Keratinocyte (primary cell): ENCODE results near the gene TBC1D8. TPM values are rescaled to one million over a fixed set of nuclear protein-coding genes. Genes with fewer than 3 reads are reported as not detected.

Experiments
- DNase-seq: peaks from one replicate; pipeline ENCODE4 v3.0.0-alpha.2; 2011; ENCODE audit warnings: low read depth, missing footprints, low spot score
- FAIRE-seq: peaks from 2 replicates; lab custom pipeline; 2011; peaks lifted over from hg19 to GRCh38; lab: Jason Lieb, UNC
- H2AFZ ChIP-seq: 2 replicates; pipeline ENCODE4 v1.6.0; 2012; ENCODE audit warnings: low read length, control low read depth, inconsistent platforms; ENCODE audit not compliant: control insufficient read depth
- H3K27ac ChIP-seq: 2 replicates; pipeline ENCODE4 v1.5.1; 2011; ENCODE audit warnings: low read length; ENCODE audit not compliant: control insufficient read depth, insufficient read depth
- H3K27me3 ChIP-seq: 3 replicates; pipeline ENCODE4 v1.6.0; 2011; ENCODE audit warnings: low read length; ENCODE audit not compliant: control insufficient read depth, insufficient read depth; ENCODE audit errors: extremely low read depth
- H3K36me3 ChIP-seq, 2 experiments: 2 replicates in 1 of 2; 3 replicates in 1 of 2; pipeline ENCODE4 v1.5.1; 2011; ENCODE audit warnings: low read length in 2 of 2, mild to moderate bottlenecking in 1 of 2; ENCODE audit not compliant: control insufficient read depth in 2 of 2, insufficient read depth in 2 of 2; ENCODE audit errors: extremely low read depth in 1 of 2
- H3K4me1 ChIP-seq: 3 replicates; pipeline ENCODE4 v1.5.1; 2011; ENCODE audit warnings: low read length; ENCODE audit not compliant: control insufficient read depth, insufficient read depth; ENCODE audit errors: extremely low read depth
- H3K4me2 ChIP-seq: 3 replicates; pipeline ENCODE4 v1.6.0; 2011; ENCODE audit warnings: low read depth, low read length; ENCODE audit not compliant: control insufficient read depth, insufficient read depth; ENCODE audit errors: extremely low read depth
- H3K4me3 ChIP-seq, 3 experiments: fragments of 200-600 bp in 1 of 3; sonication (generic) in 1 of 3; 2 replicates in 2 of 3; 3 replicates in 1 of 3; pipeline ENCODE4 v1.5.1; 2011 to 2016; ENCODE audit warnings: low read length in 3 of 3, mild to moderate bottlenecking in 3 of 3, control low read depth in 2 of 3, inconsistent platforms in 1 of 3, low read depth in 1 of 3, mixed read lengths in 1 of 3, mixed run types in 1 of 3, moderate library complexity in 1 of 3; ENCODE audit not compliant: control insufficient read depth in 2 of 3, insufficient read depth in 2 of 3; ENCODE audit errors: extremely low read depth in 1 of 3
- H3K79me2 ChIP-seq: 2 replicates; pipeline ENCODE4 v1.6.0; 2012; ENCODE audit warnings: low read length; ENCODE audit not compliant: control insufficient read depth, insufficient read depth
- H3K9ac ChIP-seq: 3 replicates; pipeline ENCODE4 v1.6.0; 2011; ENCODE audit warnings: low read length; ENCODE audit not compliant: control insufficient read depth, insufficient read depth; ENCODE audit errors: extremely low read depth
- H3K9me1 ChIP-seq: 3 replicates; pipeline ENCODE4 v1.6.0; 2011; ENCODE audit warnings: low read length; ENCODE audit not compliant: control insufficient read depth, insufficient read depth; ENCODE audit errors: extremely low read depth
- H3K9me3 ChIP-seq: 2 replicates; pipeline ENCODE4 v1.5.1; 2012; ENCODE audit warnings: low read depth, low read length; ENCODE audit not compliant: control insufficient read depth
- H4K20me1 ChIP-seq: 3 replicates; pipeline ENCODE4 v1.6.0; 2011; ENCODE audit warnings: low read length; ENCODE audit not compliant: control insufficient read depth, insufficient read depth; ENCODE audit errors: extremely low read depth
- EZH2 ChIP-seq: IDR thresholded peaks from one replicate; pipeline ENCODE4 v1.6.1; 2012; ENCODE audit warnings: inconsistent platforms, mild to moderate bottlenecking, low read length, moderate library complexity
- dilution Hi-C: fragments of 300-500 bp; cut with MboI; formaldehyde crosslinking; loops from one replicate; pipeline ENCODE4 v1.7.0; 2020; ENCODE audit warnings: low sequenced_read_pairs; ENCODE audit not compliant: extremely low pct_ligation_motif_present
- polyA plus RNA-seq, 5 experiments: library from polyadenylated mRNA; depleted of rRNA in 3 of 5; stranded (reverse) in 3 of 5; stranded (forward) in 1 of 5; unstranded in 1 of 5; fragments of >200 nt; gene quantifications; 1 replicate in 1 of 5; 2 replicates in 3 of 5; 3 replicates in 1 of 5; pipeline versions ENCODE4 v1.2.1 to v1.2.3, GENCODE V29; 2011 to 2012; ENCODE audit warnings: missing spikeins in 2 of 5, low read depth in 1 of 5, low replicate concordance in 1 of 5
- TF ChIP-seq, protein P1 (sequence below), 3 experiments: IDR thresholded peaks in 1 of 3; conservative IDR thresholded peaks in 1 of 3; optimal IDR thresholded peaks in 1 of 3; 2 replicates in 2 of 3; 3 replicates in 1 of 3; pipeline versions ENCODE3 to v1.5.1; 2011; ENCODE audit warnings: low read length in 3 of 3, mild to moderate bottlenecking in 3 of 3, moderate library complexity in 2 of 3, control low read depth in 1 of 3, inconsistent platforms in 1 of 3; ENCODE audit not compliant: insufficient read depth in 2 of 3; ENCODE audit errors: extremely low read depth in 1 of 3

Gene TBC1D8
- polyA plus RNA-seq, 1 donor (not counting 4 experiments of a cell fraction or from before 2014, with no cell fraction given), result 13.8 TPM

DNA sequence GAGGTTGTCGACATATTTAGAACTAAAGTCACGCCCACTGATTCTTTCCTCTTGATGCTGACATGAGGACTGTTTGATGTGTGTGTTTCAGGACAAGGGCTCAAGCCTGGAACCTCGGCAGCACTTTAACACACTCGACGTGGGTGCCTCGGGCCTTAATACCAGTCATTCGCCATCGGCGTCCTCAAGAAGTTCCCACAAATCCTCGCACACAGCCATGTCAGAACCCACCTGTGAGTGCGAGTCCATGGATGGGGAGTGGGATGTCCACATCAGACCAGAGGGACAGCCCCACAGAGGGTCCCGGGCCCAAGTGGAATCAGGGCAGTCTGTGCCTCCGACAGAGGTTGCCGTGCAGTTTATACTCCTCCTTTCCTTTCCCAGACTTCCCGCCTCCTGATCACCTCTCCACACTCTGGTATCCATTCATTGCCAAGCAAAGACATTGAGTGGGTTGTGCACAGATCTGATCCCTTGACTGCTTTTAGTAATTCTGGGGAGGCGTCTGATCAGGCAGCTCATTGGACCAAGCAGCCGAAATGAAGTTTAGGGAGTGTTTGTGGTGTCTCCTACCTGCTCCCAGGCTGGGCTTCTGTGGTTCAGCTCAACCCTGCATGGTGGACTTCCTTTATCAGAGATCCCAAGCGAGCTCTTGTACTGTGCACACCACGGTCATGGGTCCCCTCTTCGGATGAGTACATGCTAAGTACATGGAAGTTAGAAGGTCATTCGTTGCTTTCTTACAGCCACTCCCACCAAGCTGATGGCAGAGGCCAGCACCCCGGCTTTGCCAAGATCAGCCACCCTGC lies 176.3 kb downstream of the TBC1D8 start:
- no peaks in the 10 kb centered on the region for H3K4me1 ChIP-seq
- H3K27me3 ChIP-seq, result no peaks in the 10 kb centered on the region
- H3K9me1 ChIP-seq, result no peaks in the 10 kb centered on the region
- no peak overlapping the region for H2AFZ ChIP-seq
- DNase-seq, result no peak
- H3K9ac ChIP-seq, result no peak overlapping the region
- no peaks in the 10 kb centered on the region for H3K9me3 ChIP-seq
- no peak overlapping the region for H3K4me2 ChIP-seq
- dilution Hi-C loops, result no loop called here
- H4K20me1 ChIP-seq, result no peaks in the 10 kb centered on the region
- no peaks in the 10 kb centered on the region for H3K79me2 ChIP-seq
- no peak overlapping the region for H3K4me3 ChIP-seq
- FAIRE-seq, result no peak
- peaks cover 10 to 51% of the 10 kb centered on the region in 2 experiments for H3K36me3 ChIP-seq
- H3K27ac ChIP-seq, result no peak overlapping the region
- TF ChIP-seq EZH2, result no peak
- TF ChIP-seq, protein P1, sequence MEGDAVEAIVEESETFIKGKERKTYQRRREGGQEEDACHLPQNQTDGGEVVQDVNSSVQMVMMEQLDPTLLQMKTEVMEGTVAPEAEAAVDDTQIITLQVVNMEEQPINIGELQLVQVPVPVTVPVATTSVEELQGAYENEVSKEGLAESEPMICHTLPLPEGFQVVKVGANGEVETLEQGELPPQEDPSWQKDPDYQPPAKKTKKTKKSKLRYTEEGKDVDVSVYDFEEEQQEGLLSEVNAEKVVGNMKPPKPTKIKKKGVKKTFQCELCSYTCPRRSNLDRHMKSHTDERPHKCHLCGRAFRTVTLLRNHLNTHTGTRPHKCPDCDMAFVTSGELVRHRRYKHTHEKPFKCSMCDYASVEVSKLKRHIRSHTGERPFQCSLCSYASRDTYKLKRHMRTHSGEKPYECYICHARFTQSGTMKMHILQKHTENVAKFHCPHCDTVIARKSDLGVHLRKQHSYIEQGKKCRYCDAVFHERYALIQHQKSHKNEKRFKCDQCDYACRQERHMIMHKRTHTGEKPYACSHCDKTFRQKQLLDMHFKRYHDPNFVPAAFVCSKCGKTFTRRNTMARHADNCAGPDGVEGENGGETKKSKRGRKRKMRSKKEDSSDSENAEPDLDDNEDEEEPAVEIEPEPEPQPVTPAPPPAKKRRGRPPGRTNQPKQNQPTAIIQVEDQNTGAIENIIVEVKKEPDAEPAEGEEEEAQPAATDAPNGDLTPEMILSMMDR (optimal IDR thresholded peaks at IDR 0.05 in 1 of 3, IDR thresholded peaks at IDR 0.05 in 1 of 3, conservative IDR thresholded peaks at IDR 0.05 in 1 of 3; ENCODE audit: extremely low read depth in 1 of 3, insufficient read depth in 2 of 3, low read length in 3 of 3), result no peak

DNA sequence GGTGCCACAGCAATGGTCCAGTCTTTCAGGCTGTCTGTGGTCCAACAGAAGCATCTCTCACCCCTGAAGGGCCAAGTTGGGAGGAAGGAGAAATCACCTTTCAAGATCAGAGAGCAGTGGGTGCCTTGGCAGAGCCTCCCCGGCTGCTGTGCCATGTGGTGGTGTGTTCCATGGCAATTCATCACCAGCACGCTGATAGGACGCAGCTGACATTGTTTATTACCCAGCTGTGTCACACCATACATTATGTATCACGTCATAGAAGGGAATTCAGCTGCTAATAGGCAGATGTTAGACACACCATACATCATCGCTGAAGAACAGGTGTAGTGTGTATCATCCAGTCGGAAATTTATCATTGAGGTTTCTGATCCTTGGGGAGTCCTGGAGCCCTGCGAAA lies 178.7 kb downstream of the TBC1D8 start:
- Histone ChIP-seq H3K36me3 (peaks cover 15 to 53% of the 10 kb centered on the region in 2 experiments), H3K27me3 (no peaks in the 10 kb centered on the region), H3K4me1 (no peaks in the 10 kb centered on the region), H3K9me1 (no peaks in the 10 kb centered on the region), H3K9me3 (no peaks in the 10 kb centered on the region), H4K20me1 (no peaks in the 10 kb centered on the region), H3K4me3 (no peak overlapping the region), H2AFZ (no peak overlapping the region), H3K27ac (no peak overlapping the region), H3K79me2 (no peaks in the 10 kb centered on the region), H3K4me2 (no peak overlapping the region), H3K9ac (no peak overlapping the region)
- DNase-seq (no peak), FAIRE-seq (no peak)
- TF ChIP-seq, protein P1 (optimal IDR thresholded peaks at IDR 0.05 in 1 of 3, IDR thresholded peaks at IDR 0.05 in 1 of 3, conservative IDR thresholded peaks at IDR 0.05 in 1 of 3; ENCODE audit: extremely low read depth in 1 of 3, insufficient read depth in 2 of 3, low read length in 3 of 3), result no peak
- TF ChIP-seq EZH2, result no peak
- dilution Hi-C loops, result no loop called here
